Gastroesophageal sphincter (tissue), 3 donors: Measurements from ENCODE around the gene RABEP1.

Source experiments
- CTCF ChIP-seq, 4 experiments: fragments of 200-600 bp in 2 of 4; fragments of 450-650 bp in 2 of 4; sonication (generic) in 1 of 4; IDR thresholded peaks; one replicate each; pipeline ENCODE4 v1.5.1; 2017 to 2019; ENCODE audit warnings: antibody characterized with exemption in 4 of 4, mild to moderate bottlenecking in 2 of 4, moderate library complexity in 2 of 4
- POLR2A ChIP-seq, 2 donors: fragments of 450-650 bp; IDR thresholded peaks; one replicate each; pipeline ENCODE4 v1.6.1; 2017; ENCODE audit warnings: antibody characterized with exemption in 2 of 2, mild to moderate bottlenecking in 2 of 2, moderate library complexity in 1 of 2

- TF ChIP-seq POLR2A (IDR thresholded peaks at IDR 0.05) (no peak), CTCF (IDR thresholded peaks at IDR 0.05) (no peak)
Observed at GRCh38 chr17:5260542-5260941, 21.5 kb upstream of the RABEP1 start.
